GM12878 (cell line): ENCODE measurements around the gene PDZD2. TPM values are rescaled to one million over a fixed set of nuclear protein-coding genes. Genes with fewer than 3 reads are reported as not detected.

Experiments
- ATAC-seq: fragments of 200-7000 bp; cut with Tn5 transposase; 3 replicates; pipeline ENCODE4 v1.9.1; 2020; ENCODE audit warnings: mild to moderate bottlenecking, moderate library complexity
- BruUV-seq: library from RNA; stranded (reverse); fragments of 400-500 nt; replicated peaks from 2 replicates; lab custom pipeline; 2021; lab: Mats Ljungman, UMichigan
- CTCF ChIA-PET: fragments of 300-600 bp; sonication (Branson Sonifier 250); formaldehyde crosslinking; extraction: SDS; loops from one replicate; lab custom pipeline; 2021; ENCODE audit warnings: inconsistent platforms; lab: Yijun Ruan, JAX
- POLR2A ChIA-PET: fragments of 350-600 bp; formaldehyde crosslinking; extraction: SDS; loops from one replicate; lab custom pipeline; 2021; ENCODE audit warnings: inconsistent platforms; lab: Charles Lee
- RAD21 ChIA-PET: fragments of 300-600 bp; sonication (Branson Sonifier 250); formaldehyde crosslinking; loops from one replicate; lab custom pipeline; 2023; ENCODE audit warnings: antibody characterized with exemption; ENCODE audit not compliant: unreplicated experiment; lab: Charles Lee
- SMC1A ChIA-PET: fragments of 300-600 bp; sonication (Branson Sonifier 250); formaldehyde crosslinking; loops from one replicate; lab custom pipeline; 2023; ENCODE audit not compliant: unreplicated experiment, uncharacterized antibody; lab: Charles Lee
- DNase-seq: peaks from one replicate; pipeline ENCODE4 v3.0.0-alpha.2; 2011; ENCODE audit warnings: low read depth, low spot score
- FAIRE-seq: peaks from 3 replicates; lab custom pipeline; 2011; peaks lifted over from hg19 to GRCh38; lab: Jason Lieb, UNC
- H2AFZ ChIP-seq: 2 replicates; pipeline ENCODE4 v1.6.0; 2011; ENCODE audit warnings: low read depth, low read length, control low read depth; ENCODE audit not compliant: control insufficient read depth
- H3K27ac ChIP-seq: 2 replicates; pipeline ENCODE4 v1.5.1; 2011; ENCODE audit warnings: control low read depth; ENCODE audit not compliant: control insufficient read depth, insufficient read depth
- H3K27me3 ChIP-seq, 2 experiments: replicated peaks in 1 of 2; 2 replicates each; pipeline versions ENCODE4 v1.6.0 to v1.6.1; 2011; ENCODE audit warnings: low read length in 1 of 2; ENCODE audit not compliant: control insufficient read depth in 2 of 2, insufficient read depth in 2 of 2
- H3K36me3 ChIP-seq, 2 experiments: 2 replicates each; pipeline ENCODE4 v1.5.1; 2011; ENCODE audit warnings: low read length in 1 of 2; ENCODE audit not compliant: control insufficient read depth in 2 of 2, insufficient read depth in 2 of 2
- H3K4me1 ChIP-seq: 2 replicates; pipeline ENCODE4 v1.6.1; 2011; ENCODE audit warnings: mild to moderate bottlenecking, low read length, moderate library complexity, mixed read lengths; ENCODE audit not compliant: control insufficient read depth, insufficient read depth
- H3K4me2 ChIP-seq: 2 replicates; pipeline ENCODE4 v1.6.0; 2011; ENCODE audit warnings: control low read depth; ENCODE audit not compliant: control insufficient read depth, insufficient read depth
- H3K4me3 ChIP-seq: fragments of 200-600 bp; sonication (generic); 2 replicates; pipeline ENCODE4 v1.5.1; 2016
- H3K79me2 ChIP-seq: 2 replicates; pipeline ENCODE4 v1.6.0; 2011; ENCODE audit warnings: low read length; ENCODE audit not compliant: control insufficient read depth, insufficient read depth
- H3K9ac ChIP-seq: 2 replicates; pipeline ENCODE4 v1.8.0; 2011; ENCODE audit warnings: low read length, control low read depth, mixed read lengths; ENCODE audit not compliant: control insufficient read depth, insufficient read depth
- H3K9me3 ChIP-seq: replicated peaks from 3 replicates; pipeline ENCODE4 v1.5.1; 2011; ENCODE audit warnings: mild to moderate bottlenecking, low read length; ENCODE audit not compliant: control insufficient read depth, insufficient read depth
- H4K20me1 ChIP-seq: 2 replicates; pipeline ENCODE4 v1.6.0; 2011; ENCODE audit not compliant: control insufficient read depth, insufficient read depth
- CBFB ChIP-seq: IDR thresholded peaks from 2 replicates; pipeline ENCODE4 v1.6.1; 2016; ENCODE audit warnings: antibody characterized with exemption, low read depth
- CBX3 ChIP-seq: fragments of 200-600 bp; sonication (generic); IDR thresholded peaks from 2 replicates; pipeline ENCODE4 v1.6.1; 2016; ENCODE audit warnings: low read depth, borderline replicate concordance
- CREM ChIP-seq: IDR thresholded peaks from 2 replicates; pipeline ENCODE4 v1.6.1; 2014; ENCODE audit warnings: antibody characterized with exemption, low read depth
- EGR1 ChIP-seq, 2 experiments: IDR thresholded peaks; 1 replicate in 1 of 2; 2 replicates in 1 of 2; pipeline ENCODE4 v1.6.1; 2011 to 2012; ENCODE audit warnings: low read depth in 2 of 2, low read length in 2 of 2, borderline replicate concordance in 1 of 2, mild to moderate bottlenecking in 1 of 2, moderate library complexity in 1 of 2
- FOXK2 ChIP-seq: fragments of 450-650 bp; IDR thresholded peaks from 2 replicates; pipeline ENCODE4 v1.6.1; 2017; ENCODE audit warnings: mild to moderate bottlenecking, moderate library complexity
- KLF5 ChIP-seq: fragments of 450-650 bp; IDR thresholded peaks from 2 replicates; pipeline ENCODE4 v1.6.1; 2014; ENCODE audit warnings: mild to moderate bottlenecking; ENCODE audit not compliant: partially characterized antibody
- MEF2A ChIP-seq: IDR thresholded peaks from 2 replicates; pipeline ENCODE4 v1.6.1; 2011; ENCODE audit warnings: low read depth, mild to moderate bottlenecking, low read length, moderate library complexity; ENCODE audit not compliant: insufficient read depth
- PAX8 ChIP-seq: fragments of 450-650 bp; IDR thresholded peaks from 2 replicates; pipeline ENCODE4 v1.6.1; 2017; ENCODE audit warnings: mild to moderate bottlenecking, moderate library complexity
- PML ChIP-seq: IDR thresholded peaks from 2 replicates; pipeline ENCODE4 v1.6.1; 2012; ENCODE audit warnings: low read length, inconsistent platforms
- RUNX3 ChIP-seq: IDR thresholded peaks from 2 replicates; pipeline ENCODE4 v1.6.1; 2012; ENCODE audit warnings: low read length, inconsistent platforms
- SIN3A ChIP-seq: IDR thresholded peaks from 2 replicates; pipeline ENCODE4 v1.6.1; 2012; ENCODE audit warnings: low read depth, low read length, improper control_type of control experiment
- STAT3 ChIP-seq: IDR thresholded peaks from 2 replicates; pipeline ENCODE4 v1.6.1; 2011; ENCODE audit warnings: low read depth, low read length, improper control_type of control experiment
- SUPT20H ChIP-seq: IDR thresholded peaks from 2 replicates; pipeline ENCODE4 v1.6.1; 2011; ENCODE audit warnings: low read depth, mild to moderate bottlenecking, low read length, moderate library complexity, borderline replicate concordance; ENCODE audit not compliant: control insufficient read depth
- YBX1 ChIP-seq: fragments of 450-650 bp; IDR thresholded peaks from 2 replicates; pipeline ENCODE4 v1.6.1; 2016; ENCODE audit warnings: antibody characterized with exemption
- YY1 ChIP-seq: IDR thresholded peaks from 2 replicates; pipeline ENCODE4 v1.6.1; 2011; ENCODE audit warnings: low read depth, mild to moderate bottlenecking, low read length
- WGBS: methylation state at CpG from one replicate; pipeline ENCODE4 v1.1.6; 2016; ENCODE audit warnings: low lambda C conversion rate; ENCODE audit not compliant: insufficient replicate concordance, insufficient coverage; ENCODE audit errors: missing lambda C conversion rate; 5-methylcytosine and 5-hydroxymethylcytosine counted together
- in situ Hi-C: fragments of 300-500 bp; cut with MboI; formaldehyde crosslinking; loops from 9 replicates; pipeline ENCODE4 v1.14.3; 2018; ENCODE audit warnings: mixed read lengths
- intact Hi-C: fragments of 100-400 bp; cut with micrococcal nuclease; formaldehyde crosslinking; loops from one replicate; pipeline ENCODE4 v1.14.2; 2022; ENCODE audit not compliant: unreplicated experiment
- polyA plus RNA-seq, 11 experiments: library from polyadenylated mRNA; depleted of rRNA in 4 of 11; unstranded in 6 of 11; stranded (reverse) in 5 of 11; fragments of >200 nt; fragmentation: Nextera tagmentation in 4 of 11; fragmentation: Illumina TruSeq in 1 of 11; extraction: Ambion mirVana in 4 of 11; extraction: Trizol in 1 of 11; gene quantifications; 1 replicate in 1 of 11; 2 replicates in 10 of 11; pipeline versions ENCODE4 v1.2.1 to v1.2.3, GENCODE V29; 2011 to 2016; ENCODE audit warnings: inconsistent platforms in 2 of 11, missing spikeins in 2 of 11, low read depth in 1 of 11
- total RNA-seq, 4 experiments: library from RNA; depleted of rRNA in 3 of 4; stranded (reverse); fragments of >200 nt in 3 of 4; fragmentation: Illumina TruSeq in 1 of 4; extraction: Trizol in 1 of 4; gene quantifications; 2 replicates each; pipeline versions ENCODE4 v1.2.1 to v1.2.3, GENCODE V29; 2013 to 2021
- TF ChIP-seq, protein P1 (sequence below): fragments of 450-650 bp; IDR thresholded peaks from 2 replicates; pipeline ENCODE4 v1.6.1; 2017; ENCODE audit warnings: mild to moderate bottlenecking
- TF ChIP-seq, protein P2 (sequence below): IDR thresholded peaks from 2 replicates; pipeline ENCODE4 v1.6.1; 2011; ENCODE audit warnings: low read depth, mild to moderate bottlenecking, low read length, moderate library complexity, borderline replicate concordance; ENCODE audit errors: extremely low read depth
- TF ChIP-seq, protein P3 (sequence below): fragments of 450-650 bp; conservative IDR thresholded peaks from 2 replicates; pipeline ENCODE4 v1.6.1; 2017; ENCODE audit warnings: mild to moderate bottlenecking, moderate library complexity

The PDZD2 gene
- total and polyA plus RNA-seq, 10 of the 15 experiments (the other 5 are each of a cell fraction or from before 2014, with no cell fraction given): 0.01 to 0.58 (median 0.29) TPM; not detected in 3

DNA sequence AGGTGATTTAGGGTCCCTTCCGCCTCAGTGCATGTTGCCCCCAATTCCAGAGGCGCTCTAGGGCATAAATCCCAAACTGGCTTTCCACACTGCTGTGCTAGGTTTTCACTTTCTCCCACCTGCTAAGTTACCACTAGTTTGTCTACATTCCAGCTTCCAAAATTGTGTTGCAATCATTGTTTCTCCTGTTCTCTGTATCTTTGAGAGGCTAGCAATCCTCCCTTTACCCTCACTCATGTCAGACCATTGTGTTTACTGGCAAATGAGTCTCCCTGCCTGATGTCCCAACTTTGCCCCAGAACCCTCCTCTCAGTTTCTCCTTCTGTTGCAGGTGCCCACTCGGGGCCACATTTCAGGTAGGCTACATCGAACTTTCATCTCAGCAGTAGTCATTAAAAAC lies 221.3 kb downstream of the PDZD2 start:
- FAIRE-seq (no peak), ATAC-seq (no peak), DNase-seq (no peak)
- intact Hi-C loops: no loop called here
- Histone ChIP-seq H3K9ac (no peak overlapping the region), H3K27ac (no peak overlapping the region), H3K36me3 (no peaks in the 10 kb centered on the region), H3K4me1 (no peaks in the 10 kb centered on the region), H3K4me2 (no peak overlapping the region), H3K4me3 (no peak overlapping the region), H3K27me3 (peaks cover 2 to 7% of the 10 kb centered on the region in 2 experiments; a peak in 2 of 4 replicates), H4K20me1 (no peaks in the 10 kb centered on the region), H2AFZ (no peak overlapping the region), H3K9me3 (no peaks in the 10 kb centered on the region; the same call in 2 of the 3 replicates), H3K79me2 (no peaks in the 10 kb centered on the region)
- in situ Hi-C loops: no loop called here
- TF ChIP-seq STAT3 (no peak), PML (no peak), FOXK2 (no peak), PAX8 (no peak), EGR1 (IDR thresholded peaks at IDR 0.05; ENCODE audit: borderline replicate concordance in 1 of 2, low read depth in 2 of 2, low read length in 2 of 2) (no peak), RUNX3 (no peak), YBX1 (no peak), CBFB (no peak), CBX3 (no peak), SUPT20H (no peak), YY1 (no peak), SIN3A (no peak), CREM (no peak), MEF2A (no peak), KLF5 (no peak)
- TF ChIP-seq, protein P1, sequence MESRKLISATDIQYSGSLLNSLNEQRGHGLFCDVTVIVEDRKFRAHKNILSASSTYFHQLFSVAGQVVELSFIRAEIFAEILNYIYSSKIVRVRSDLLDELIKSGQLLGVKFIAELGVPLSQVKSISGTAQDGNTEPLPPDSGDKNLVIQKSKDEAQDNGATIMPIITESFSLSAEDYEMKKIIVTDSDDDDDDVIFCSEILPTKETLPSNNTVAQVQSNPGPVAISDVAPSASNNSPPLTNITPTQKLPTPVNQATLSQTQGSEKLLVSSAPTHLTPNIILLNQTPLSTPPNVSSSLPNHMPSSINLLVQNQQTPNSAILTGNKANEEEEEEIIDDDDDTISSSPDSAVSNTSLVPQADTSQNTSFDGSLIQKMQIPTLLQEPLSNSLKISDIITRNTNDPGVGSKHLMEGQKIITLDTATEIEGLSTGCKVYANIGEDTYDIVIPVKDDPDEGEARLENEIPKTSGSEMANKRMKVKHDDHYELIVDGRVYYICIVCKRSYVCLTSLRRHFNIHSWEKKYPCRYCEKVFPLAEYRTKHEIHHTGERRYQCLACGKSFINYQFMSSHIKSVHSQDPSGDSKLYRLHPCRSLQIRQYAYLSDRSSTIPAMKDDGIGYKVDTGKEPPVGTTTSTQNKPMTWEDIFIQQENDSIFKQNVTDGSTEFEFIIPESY: no peak
- TF ChIP-seq, protein P2, sequence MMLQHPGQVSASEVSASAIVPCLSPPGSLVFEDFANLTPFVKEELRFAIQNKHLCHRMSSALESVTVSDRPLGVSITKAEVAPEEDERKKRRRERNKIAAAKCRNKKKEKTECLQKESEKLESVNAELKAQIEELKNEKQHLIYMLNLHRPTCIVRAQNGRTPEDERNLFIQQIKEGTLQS: no peak
- TF ChIP-seq, protein P3, sequence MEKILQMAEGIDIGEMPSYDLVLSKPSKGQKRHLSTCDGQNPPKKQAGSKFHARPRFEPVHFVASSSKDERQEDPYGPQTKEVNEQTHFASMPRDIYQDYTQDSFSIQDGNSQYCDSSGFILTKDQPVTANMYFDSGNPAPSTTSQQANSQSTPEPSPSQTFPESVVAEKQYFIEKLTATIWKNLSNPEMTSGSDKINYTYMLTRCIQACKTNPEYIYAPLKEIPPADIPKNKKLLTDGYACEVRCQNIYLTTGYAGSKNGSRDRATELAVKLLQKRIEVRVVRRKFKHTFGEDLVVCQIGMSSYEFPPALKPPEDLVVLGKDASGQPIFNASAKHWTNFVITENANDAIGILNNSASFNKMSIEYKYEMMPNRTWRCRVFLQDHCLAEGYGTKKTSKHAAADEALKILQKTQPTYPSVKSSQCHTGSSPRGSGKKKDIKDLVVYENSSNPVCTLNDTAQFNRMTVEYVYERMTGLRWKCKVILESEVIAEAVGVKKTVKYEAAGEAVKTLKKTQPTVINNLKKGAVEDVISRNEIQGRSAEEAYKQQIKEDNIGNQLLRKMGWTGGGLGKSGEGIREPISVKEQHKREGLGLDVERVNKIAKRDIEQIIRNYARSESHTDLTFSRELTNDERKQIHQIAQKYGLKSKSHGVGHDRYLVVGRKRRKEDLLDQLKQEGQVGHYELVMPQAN: no peak
- POLR2A ChIA-PET: no interaction called here
- no TSS peak for BruUV-seq
- SMC1A ChIA-PET: no interaction called here
- RAD21 ChIA-PET: no interaction called here
- 21% methylated on average over 4 of the region's 4 CpGs for WGBS
- CTCF ChIA-PET: no interaction called here
